HG03520 (cell line): ENCODE measurements around the gene FSIP1.

Source experiments
- ATAC-seq: cut with Tn5 transposase; IDR thresholded peaks from one replicate; pipeline ENCODE4 v1.9.1; 2021; ENCODE audit warnings: mild to moderate bottlenecking, moderate library complexity; ENCODE audit not compliant: unreplicated experiment

The FSIP1 gene

GRCh38 chr15:39585871-39586301 is 196.8 kb downstream of the FSIP1 start:
- no peak for ATAC-seq

GRCh38 chr15:39585389-39585841 is 197.2 kb downstream of the FSIP1 start:
- ATAC-seq = no peak

DNA sequence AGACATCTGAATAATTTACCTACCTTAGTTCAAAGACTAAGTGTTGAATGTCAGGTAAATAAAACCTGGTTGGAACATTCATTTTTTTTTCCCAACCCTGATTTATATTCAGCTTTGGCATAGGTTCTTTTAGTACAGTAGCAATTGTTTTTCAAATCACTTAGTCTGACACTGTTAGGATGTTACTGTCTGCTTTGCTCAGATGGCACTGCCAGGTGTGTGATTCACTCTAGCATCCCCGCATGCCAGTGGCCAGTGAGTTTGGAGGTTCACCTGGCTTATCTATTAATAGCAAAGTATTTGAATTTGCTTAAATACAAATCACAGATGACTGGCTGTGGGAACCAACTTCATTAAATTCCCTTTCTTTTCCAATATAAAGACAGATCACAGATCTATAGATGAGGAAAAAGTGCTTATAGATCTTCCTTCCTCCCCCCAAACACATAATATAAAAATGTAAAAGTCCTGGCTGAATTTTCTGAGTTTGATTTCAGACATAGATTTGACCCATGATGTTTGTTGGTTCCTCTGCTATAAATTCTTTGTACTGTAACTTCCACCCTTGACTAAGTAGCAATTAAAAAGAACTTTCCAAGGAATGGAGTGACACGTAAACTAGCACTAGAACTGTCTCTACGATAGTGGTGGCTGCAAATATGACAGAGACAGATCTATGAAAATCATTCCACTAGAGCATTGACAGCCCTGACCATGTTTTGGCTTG is 197.8 kb downstream of the FSIP1 start:
- no peak for ATAC-seq

DNA sequence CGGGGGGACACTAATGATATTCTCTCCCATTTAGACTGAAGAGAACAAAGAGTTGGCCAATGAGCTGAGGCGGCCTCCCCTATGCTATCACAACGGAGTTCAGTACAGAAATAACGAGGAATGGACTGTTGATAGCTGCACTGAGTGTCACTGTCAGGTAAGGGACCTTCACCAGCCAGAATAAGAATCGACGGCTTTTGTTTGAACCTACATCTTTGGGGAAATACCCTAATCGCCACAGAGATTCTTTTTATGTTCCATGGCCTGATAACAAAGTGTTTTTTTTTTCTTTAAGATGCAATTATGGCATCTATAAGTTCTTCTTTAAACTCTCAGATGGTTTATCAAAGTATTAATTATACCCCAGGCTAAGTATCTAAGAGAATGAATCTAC is 198.4 kb downstream of the FSIP1 start:
- no peak for ATAC-seq

- no peak for ATAC-seq
These were observed 198.9 kb downstream of the FSIP1 start for GRCh38 chr15:39583596-39584265.

DNA sequence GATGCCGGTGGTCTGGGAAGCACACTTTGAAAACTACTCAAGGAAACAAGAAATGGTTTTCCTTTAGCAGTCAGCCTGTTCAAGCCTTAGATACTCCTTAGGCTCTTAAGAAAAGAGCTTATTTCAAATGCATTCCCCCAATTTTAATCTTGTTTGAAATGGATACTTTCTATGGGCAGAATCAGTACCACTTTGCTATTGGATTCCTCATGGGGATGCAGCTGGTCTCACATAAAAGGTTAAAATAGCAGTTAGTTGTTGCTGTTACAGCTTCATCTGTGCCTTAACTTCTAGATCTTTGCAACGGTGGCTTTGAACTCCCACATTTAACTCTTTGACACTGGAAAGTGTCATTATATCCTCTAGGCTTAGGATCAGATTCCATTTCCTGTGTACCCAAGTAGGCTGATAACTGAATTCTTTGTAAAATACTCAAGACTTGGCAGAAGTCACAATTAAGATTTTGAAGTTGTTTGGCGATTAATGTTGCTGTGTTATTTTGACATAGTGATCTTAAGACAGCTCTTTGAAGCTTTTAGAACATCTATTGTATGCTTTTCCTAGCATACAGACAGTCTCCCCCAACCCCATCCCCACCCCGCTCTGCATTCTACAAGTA is 199.6 kb downstream of the FSIP1 start:
- ATAC-seq = no peak

GRCh38 chr15:39582286-39582976 is 200.2 kb downstream of the FSIP1 start:
- ATAC-seq = no peak

DNA sequence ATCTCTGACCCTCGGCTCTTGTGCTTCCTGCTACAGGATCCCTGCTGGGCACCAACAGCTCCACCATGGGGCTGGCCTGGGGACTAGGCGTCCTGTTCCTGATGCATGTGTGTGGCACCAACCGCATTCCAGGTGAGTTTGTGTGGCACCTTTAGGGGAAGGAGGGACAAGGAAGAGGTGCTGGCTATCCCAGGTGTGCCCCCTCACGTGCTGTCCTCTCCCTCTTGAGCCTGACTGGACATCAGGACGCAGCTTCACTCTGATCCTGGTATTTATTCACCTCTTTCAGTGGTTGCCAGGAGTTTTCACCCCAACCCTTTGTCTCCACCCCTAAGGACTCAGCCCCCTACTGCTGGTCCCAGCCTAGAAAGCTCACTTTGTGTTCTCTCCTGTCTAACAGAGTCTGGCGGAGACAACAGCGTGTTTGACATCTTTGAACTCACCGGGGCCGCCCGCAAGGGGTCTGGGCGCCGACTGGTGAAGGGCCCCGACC is 200.8 kb downstream of the FSIP1 start:
- no peak for ATAC-seq

- no peak for ATAC-seq
These were observed 201.3 kb downstream of the FSIP1 start for GRCh38 chr15:39581242-39581792.

DNA sequence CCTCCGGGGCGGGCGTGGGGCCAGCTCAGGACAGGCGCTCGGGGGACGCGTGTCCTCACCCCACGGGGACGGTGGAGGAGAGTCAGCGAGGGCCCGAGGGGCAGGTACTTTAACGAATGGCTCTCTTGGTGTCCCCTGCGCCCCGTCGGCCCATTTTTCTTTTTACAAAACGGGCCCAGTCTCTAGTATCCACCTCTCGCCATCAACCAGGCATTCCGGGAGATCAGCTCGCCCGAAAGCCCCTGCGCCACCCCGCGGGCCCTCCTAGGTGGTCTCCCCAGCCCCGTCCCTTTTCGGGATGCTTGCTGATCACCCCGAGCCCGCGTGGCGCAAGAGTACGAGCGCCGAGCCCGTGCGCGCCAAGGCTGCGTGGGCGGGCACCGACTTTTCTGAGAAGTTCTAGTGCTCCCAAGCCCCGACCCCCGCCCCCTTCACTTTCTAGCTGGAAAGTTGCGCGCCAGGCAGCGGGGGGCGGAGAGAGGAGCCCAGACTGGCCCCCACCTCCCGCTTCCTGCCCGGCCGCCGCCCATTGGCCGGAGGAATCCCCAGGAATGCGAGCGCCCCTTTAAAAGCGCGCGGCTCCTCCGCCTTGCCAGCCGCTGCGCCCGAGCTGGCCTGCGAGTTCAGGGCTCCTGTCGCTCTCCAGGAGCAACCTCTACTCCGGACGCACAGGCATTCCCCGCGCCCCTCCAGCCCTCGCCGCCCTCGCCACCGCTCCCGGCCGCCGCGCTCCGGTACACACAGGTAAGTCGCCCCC is 202.0 kb downstream of the FSIP1 start, which contains the start of gene THBS1:
Gene THBS1 (plus strand): TSS at position 595 of the 757 bp plus-strand sequence. CDS start 779 bp downstream, outside the sequence.
- ATAC-seq = peak; percentile 14

GRCh38 chr15:39580117-39580484 is 202.5 kb downstream of the FSIP1 start:
- ATAC-seq = peak; percentile 85

GRCh38 chr15:39579487-39580116 is 203.0 kb downstream of the FSIP1 start:
- no peak for ATAC-seq

GRCh38 chr15:39578851-39579486 is 203.7 kb downstream of the FSIP1 start:
- no peak for ATAC-seq

DNA sequence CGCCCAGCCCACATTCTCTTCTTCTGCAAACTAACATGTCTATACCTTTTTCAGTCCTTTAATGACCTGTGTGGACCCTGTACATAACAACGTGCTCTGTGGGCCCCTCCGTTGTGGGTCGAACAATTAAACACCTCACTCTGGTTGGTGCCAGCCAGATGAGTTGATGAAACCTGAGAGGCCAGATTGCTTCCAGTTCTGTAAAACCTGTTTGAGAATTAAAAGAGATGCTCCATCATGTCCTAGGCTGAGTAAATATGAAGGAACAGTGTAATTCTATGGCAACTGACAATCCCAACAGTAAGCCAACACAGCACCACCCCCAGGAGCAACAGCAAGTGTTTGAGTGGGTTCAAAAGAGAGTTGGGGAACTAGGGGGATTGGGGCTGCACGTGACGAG is 207.5 kb downstream of the FSIP1 start:
- no peak for ATAC-seq

- ATAC-seq = no peak
These were observed 208.2 kb downstream of the FSIP1 start for GRCh38 chr15:39574427-39574826.

GRCh38 chr15:39573844-39574243 is 208.8 kb downstream of the FSIP1 start:
- no peak for ATAC-seq

DNA sequence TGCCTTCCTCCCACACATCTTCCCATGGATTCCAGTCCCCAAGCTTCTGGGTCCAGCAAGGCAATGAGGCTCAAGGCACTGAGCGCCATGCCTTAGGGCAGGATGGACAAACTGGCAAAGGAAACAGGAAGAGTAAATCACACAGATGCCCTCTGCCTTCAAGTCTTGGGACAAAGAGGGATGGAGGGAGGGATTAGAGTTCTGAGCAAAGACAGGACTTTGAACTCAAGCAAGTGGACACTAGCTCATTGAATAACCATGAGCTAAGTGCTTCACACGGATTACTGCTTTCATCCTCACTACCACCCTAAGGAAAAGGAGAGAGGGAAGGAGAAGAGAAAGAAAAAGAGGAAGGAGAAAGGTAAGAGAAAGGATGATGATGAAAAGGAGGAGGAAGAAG is 209.4 kb downstream of the FSIP1 start:
- ATAC-seq = no peak

- no peak for ATAC-seq
These were observed 216.8 kb downstream of the FSIP1 start for GRCh38 chr15:39565851-39566250.

GRCh38 chr15:39564972-39565665 is 217.5 kb downstream of the FSIP1 start:
- ATAC-seq = no peak
